ENCODE results near the gene TANGO2.
A peak's percentile ranks its signal among the peaks of the same experiment; 100 is the strongest.

Gene TANGO2

DNA sequence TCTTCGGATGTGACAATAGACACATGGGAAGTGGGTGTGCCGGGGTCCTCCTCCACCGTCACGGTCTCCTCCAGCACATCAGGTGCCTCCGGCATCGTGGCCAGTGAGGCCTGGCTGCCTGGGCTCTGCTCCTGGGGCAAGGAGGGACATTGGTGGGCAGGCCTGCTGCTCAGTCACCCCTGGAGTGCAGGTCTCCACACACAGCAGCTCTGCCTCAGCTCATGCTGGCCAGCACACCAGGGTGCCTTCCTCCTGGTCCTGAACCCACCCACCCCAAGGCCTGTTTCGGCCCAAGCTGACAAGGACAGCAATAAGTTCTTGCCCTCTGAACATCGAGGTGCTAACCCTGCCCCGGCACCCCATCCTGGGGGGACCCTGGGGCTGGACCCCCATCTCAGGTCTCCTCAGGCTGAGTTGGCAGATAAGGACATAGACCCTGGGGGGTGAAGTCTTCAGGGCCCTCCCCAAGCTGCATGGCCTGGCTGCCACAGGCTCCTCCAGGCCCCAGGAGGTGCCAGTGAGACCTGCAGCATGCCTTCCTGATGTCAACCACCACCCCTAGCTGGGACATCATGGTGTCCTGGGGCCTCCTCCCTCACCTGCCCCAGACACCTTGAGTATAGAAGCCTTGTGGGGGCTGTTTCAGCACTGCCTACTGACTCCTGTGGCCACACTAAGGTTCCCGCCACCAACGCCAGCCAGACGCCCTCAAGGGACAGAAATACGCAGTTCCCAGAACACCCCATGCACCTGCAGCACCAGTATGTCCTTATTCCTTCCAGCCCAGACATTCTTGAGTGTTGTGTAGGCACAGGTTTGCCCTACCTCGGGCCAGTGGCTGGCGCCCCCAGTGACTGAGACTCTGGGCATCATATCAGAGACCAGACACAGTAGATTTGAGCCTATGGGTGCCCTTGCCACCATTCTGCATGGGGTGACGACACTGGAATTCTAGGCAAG, 38.7 kb upstream of the TANGO2 start:
- Mint-ChIP-seq H3K4me3 (no peak overlapping the region), H3K36me3 (ENCODE audit: low read depth) (no peaks in the 10 kb centered on the region), H3K27me3 (ENCODE audit: low read depth) (no peaks in the 10 kb centered on the region), H3K27ac (no peak overlapping the region), H3K4me1 (peaks cover 9% of the 10 kb centered on the region), H3K9me3 (no peaks in the 10 kb centered on the region)
- no peak for TF ChIP-seq CTCF (IDR thresholded peaks at IDR 0.05; ENCODE audit: unreplicated experiment in 3 of 3)

GRCh38 chr22:19982991-19983578, 37.8 kb upstream of the TANGO2 start:
- no peak overlapping the region for H3K27ac Mint-ChIP-seq
- H3K4me3 Mint-ChIP-seq, result peak overlapping the region in 1 of 3 experiments; percentile 66
- TF ChIP-seq CTCF (IDR thresholded peaks at IDR 0.05; ENCODE audit: unreplicated experiment in 3 of 3), result no peak
- no peaks in the 10 kb centered on the region for H3K9me3 Mint-ChIP-seq
- peaks cover 9% of the 10 kb centered on the region for H3K4me1 Mint-ChIP-seq
- no peaks in the 10 kb centered on the region for H3K36me3 Mint-ChIP-seq (ENCODE audit: low read depth)
- H3K27me3 Mint-ChIP-seq (ENCODE audit: low read depth), result no peaks in the 10 kb centered on the region

GRCh38 chr22:19983741-19984140, 37.2 kb upstream of the TANGO2 start:
- Mint-ChIP-seq H3K36me3 (ENCODE audit: low read depth) (no peaks in the 10 kb centered on the region), H3K4me1 (peaks cover 9% of the 10 kb centered on the region), H3K27me3 (ENCODE audit: low read depth) (no peaks in the 10 kb centered on the region), H3K4me3 (peak overlapping the region in 2 of 3 experiments; percentile 46 to 66), H3K27ac (peak overlapping the region in 1 of 3 experiments; percentile 4), H3K9me3 (no peaks in the 10 kb centered on the region)
- no peak for TF ChIP-seq CTCF (IDR thresholded peaks at IDR 0.05; ENCODE audit: unreplicated experiment in 3 of 3)

DNA sequence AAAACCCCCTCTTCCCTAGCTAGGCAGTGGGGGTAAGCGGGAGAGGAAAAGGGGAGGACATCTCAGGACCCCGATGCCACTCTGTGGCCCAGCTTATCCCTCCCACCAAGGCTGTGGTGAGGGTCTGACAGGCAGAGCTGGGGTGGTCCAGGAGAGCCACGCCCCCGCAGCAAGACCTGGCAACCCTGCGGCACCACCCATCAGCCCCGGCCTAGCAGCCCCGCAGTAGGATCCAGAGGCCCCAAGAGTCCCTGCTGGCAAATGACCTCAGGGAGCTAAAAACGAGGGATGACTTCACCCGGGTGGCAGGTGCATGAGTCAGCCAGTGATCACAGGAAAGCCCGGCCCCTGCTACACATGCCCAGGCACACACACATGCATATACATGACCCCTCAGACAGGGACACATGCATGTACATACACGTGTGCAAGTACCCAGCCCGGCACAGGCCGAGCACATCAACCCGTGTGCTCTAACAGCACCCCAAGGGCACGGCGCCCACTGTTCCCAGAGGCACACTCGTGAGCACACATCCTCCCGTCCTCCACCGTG, 36.6 kb upstream of the TANGO2 start:
- no peak for TF ChIP-seq CTCF (IDR thresholded peaks at IDR 0.05; ENCODE audit: unreplicated experiment in 3 of 3)
- Mint-ChIP-seq H3K4me1 (peaks cover 9% of the 10 kb centered on the region), H3K4me3 (peak overlapping the region; percentile 56 to 85 (median 66)), H3K9me3 (no peaks in the 10 kb centered on the region), H3K27ac (no peak overlapping the region), H3K36me3 (ENCODE audit: low read depth) (no peaks in the 10 kb centered on the region), H3K27me3 (ENCODE audit: low read depth) (no peaks in the 10 kb centered on the region)

DNA sequence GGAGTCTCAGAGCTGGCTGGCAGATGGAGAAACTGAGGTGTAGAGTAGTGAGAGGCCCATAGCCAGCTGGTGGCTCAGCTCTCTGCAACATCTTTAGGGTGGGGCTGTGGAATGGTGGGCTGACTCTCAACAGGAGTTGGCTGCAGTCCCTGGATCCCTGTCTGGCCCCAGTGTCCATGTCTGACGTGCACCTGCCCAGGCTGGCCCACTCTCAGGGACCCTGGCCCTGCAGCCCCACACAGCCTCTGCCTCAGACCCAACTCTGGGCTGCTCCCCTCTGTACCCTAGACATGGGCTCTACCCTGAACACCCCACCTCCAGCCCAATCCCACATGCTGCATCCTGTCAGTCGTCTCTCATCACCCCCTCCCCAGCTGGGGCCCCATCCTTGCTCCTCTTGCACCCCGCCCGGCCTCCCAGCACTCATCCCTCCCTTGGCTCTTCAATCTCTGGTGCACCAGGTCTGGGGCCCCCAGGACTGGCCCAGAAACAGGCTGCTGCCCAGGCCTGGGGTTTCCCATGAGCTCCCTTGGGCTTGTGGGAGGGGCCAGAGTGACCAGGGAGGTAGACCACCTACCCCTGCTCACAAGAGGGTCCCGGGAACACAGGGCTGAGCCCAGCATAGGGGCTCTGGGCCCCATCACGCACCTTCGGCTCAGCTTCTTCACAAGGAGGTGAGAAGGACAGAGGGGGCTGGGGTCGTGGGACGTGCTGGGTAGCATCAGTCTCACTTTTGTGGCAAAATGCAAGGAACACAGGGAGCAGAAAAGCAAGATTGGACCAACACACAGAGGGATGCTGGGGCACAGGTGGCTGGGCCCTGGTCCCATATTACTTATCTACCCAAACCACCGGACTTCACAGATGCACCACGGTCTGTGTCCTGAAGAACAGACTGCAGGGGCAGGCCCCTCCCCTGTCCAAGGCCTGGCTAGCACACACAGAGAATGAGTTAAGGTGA, 35.8 kb upstream of the TANGO2 start:
- Mint-ChIP-seq H3K27me3 (ENCODE audit: low read depth) (no peaks in the 10 kb centered on the region), H3K4me3 (peak overlapping the region; percentile 81 to 91 (median 85)), H3K36me3 (ENCODE audit: low read depth) (no peaks in the 10 kb centered on the region), H3K9me3 (no peaks in the 10 kb centered on the region), H3K4me1 (peaks cover 9% of the 10 kb centered on the region), H3K27ac (no peak overlapping the region)
- no peak for TF ChIP-seq CTCF (IDR thresholded peaks at IDR 0.05; ENCODE audit: unreplicated experiment in 3 of 3)
